ENCODE measurements around the gene FLOT1.
A peak's percentile ranks its signal among the peaks of the same experiment; 100 is the strongest.
"Not testable (repeated sequence)": the region's sequence is repeated elsewhere in the genome, so short reads cannot be mapped to it uniquely, and the experiment has no call there.

The FLOT1 gene

DNA sequence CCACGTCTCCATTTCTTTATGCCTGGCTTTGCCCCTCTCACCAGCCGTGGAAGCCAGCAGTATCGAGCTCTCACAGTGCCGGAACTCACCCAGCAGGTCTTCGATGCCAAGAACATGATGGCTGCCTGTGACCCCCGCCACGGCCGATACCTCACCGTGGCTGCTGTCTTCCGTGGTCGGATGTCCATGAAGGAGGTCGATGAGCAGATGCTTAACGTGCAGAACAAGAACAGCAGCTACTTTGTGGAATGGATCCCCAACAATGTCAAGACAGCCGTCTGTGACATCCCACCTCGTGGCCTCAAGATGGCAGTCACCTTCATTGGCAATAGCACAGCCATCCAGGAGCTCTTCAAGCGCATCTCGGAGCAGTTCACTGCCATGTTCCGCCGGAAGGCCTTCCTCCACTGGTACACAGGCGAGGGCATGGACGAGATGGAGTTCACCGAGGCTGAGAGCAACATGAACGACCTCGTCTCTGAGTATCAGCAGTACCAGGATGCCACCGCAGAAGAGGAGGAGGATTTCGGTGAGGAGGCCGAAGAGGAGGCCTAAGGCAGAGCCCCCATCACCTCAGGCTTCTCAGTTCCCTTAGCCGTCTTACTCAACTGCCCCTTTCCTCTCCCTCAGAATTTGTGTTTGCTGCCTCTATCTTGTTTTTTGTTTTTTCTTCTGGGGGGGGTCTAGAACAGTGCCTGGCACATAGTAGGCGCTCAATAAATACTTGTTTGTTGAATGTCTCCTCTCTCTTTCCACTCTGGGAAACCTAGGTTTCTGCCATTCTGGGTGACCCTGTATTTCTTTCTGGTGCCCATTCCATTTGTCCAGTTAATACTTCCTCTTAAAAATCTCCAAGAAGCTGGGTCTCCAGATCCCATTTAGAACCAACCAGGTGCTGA, 18.4 kb downstream of the FLOT1 start:
- H3K36me3 Mint-ChIP-seq: peaks cover 54% of the 10 kb centered on the region
- H3K4me1 Mint-ChIP-seq: peaks cover 45% of the 10 kb centered on the region
- ATAC-seq, H3K9me3 Mint-ChIP-seq, H3K27me3 Mint-ChIP-seq: not testable (repeated sequence)
- H3K4me3 Mint-ChIP-seq: peak overlapping the region; percentile 52
- H3K27ac Mint-ChIP-seq: peak overlapping the region; percentile 3

DNA sequence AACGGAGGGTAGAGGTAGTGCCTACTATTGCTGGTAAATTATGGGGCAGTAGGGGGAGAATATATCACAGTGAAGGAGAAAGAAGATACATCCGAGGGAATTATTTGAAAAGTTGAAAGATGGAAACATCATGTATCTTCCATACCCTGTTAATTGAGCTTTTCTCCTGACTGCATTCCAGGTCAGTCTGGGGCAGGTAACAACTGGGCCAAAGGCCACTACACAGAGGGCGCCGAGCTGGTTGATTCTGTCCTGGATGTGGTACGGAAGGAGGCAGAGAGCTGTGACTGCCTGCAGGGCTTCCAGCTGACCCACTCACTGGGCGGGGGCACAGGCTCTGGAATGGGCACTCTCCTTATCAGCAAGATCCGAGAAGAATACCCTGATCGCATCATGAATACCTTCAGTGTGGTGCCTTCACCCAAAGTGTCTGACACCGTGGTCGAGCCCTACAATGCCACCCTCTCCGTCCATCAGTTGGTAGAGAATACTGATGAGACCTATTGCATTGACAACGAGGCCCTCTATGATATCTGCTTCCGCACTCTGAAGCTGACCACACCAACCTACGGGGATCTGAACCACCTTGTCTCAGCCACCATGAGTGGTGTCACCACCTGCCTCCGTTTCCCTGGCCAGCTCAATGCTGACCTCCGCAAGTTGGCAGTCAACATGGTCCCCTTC, 19.2 kb downstream of the FLOT1 start:
- Mint-ChIP-seq H3K36me3 (peaks cover 54% of the 10 kb centered on the region), H3K4me1 (peaks cover 45% of the 10 kb centered on the region), H3K4me3 (peak overlapping the region; percentile 94), H3K27ac (peak overlapping the region; percentile 94)
- not testable (repeated sequence) for H3K9me3 Mint-ChIP-seq, H3K27me3 Mint-ChIP-seq, ATAC-seq

DNA sequence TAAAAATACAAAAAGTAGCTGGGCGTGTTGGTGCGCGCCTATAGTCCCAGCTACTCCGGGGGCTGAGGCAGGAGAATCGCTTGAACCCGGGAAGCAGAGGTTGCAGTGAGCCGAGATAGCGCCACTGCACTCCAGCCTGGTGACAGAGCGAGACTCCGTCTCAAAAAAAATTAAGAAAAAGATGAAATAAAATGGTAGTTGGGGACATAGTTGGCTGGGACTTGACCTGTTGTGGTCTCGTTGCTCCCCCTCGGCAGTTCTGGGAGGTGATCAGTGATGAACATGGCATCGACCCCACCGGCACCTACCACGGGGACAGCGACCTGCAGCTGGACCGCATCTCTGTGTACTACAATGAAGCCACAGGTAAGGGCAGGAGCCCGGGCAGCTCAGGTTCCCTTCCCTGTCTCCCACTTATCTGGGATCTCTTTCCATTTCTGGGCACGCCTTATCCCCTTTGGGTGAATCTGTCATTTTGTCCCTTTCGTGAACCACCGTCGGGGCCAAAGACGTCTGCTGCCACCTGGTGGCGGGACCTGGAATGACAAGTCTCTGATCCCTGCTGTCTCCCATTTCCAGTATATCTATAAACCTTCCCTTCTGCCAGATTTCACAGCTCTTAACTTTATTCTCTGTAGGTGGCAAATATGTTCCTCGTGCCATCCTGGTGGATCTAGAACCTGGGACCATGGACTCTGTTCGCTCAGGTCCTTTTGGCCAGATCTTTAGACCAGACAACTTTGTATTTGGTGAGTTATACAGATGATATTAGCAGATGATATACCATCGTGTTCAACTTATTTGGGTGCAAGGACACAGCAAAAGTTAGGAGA, 20.0 kb downstream of the FLOT1 start:
- Mint-ChIP-seq H3K4me1 (peaks cover 49% of the 10 kb centered on the region), H3K27me3 (no peaks in the 10 kb centered on the region), H3K27ac (peak overlapping the region; percentile 94), H3K4me3 (peak overlapping the region; percentile 94), H3K9me3 (no peaks in the 10 kb centered on the region), H3K36me3 (peaks cover 47% of the 10 kb centered on the region)
- ATAC-seq: no peak

DNA sequence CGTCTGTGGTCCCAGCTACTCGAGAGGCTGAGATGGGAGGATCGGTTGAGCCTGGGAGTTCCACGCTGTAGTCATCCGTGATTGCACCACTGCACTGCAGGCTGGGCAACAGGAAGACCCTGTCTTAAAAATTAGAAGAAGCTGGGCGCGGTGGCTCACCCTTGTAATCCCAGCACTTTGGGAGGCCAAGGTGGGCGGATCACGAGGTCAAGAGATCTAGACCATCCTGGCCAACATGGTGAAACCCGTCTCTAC, 20.5 kb downstream of the FLOT1 start:
- H3K27ac Mint-ChIP-seq: peak overlapping the region; percentile 94
- peaks cover 54% of the 10 kb centered on the region for H3K4me1 Mint-ChIP-seq

DNA sequence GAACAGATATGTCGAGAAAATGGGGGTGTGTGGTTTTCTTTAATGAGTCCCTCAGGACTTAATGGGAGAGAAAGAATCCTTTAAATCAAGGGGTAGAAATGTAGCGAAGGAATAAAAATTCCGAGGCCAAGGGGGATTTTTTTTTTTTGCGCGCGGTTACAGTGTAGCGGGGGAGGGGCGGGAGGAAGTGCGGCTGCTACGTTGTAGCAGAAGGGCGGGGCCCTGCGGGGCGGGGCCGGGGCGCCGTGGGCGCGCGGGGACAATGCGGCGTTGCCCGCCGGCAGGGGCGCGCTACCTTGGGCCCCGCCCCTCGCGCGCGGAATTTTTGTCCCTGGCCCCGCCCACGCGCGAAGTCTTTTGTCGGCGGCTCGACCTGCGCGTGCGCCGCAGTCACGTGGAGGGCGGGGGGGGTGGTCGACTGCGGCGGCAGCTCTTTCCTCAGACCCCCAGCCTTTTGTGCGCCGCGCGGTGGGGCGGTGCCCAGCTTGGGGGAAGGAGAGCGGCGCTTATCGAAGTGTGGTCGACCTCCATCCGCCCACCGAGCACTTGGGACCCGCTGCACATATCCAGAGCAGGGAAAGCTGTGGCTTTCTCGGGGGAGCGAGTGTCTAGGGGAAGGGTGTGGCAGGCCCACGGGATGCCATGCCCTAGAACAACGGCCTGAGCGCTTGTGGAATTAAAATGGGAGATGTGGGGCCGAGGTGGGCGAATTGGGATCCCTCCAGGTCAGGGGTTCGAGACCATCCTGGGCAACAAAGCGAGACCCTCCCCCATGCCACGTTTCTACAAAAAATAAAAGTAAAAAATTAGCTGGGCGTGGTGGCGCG, 21.1 kb downstream of the FLOT1 start:
- Mint-ChIP-seq H3K27ac (peak overlapping the region; percentile 94), H3K4me3 (peak overlapping the region; percentile 94)

More for the DNA sequence above, 20.5 kb downstream of the FLOT1 start:
- H3K27me3 Mint-ChIP-seq, ATAC-seq, H3K9me3 Mint-ChIP-seq: not testable (repeated sequence)
- peak overlapping the region; percentile 94 for H3K4me3 Mint-ChIP-seq
- peaks cover 43% of the 10 kb centered on the region for H3K36me3 Mint-ChIP-seq

DNA sequence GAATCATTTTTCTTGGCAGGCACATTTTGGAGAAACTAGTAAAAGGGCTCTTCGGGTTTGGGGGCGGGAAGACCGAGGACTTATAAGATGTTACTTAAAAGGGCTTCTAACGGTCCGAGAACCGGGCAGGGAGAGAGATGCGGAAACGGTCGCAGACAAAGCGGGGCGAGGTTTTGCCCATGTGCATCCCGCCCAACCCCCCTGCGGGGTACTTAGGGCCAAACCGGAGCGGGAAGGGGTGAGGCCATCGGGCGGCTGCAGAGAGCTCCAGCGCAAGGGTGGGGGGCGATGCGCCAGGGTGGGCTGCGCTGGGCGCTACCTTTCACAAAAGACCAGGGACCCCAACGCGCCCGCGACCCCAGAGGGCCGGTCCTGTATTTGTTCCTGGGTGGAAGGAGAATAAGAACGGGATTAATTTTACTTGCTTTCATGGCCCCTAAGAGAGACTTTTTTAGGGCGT, 21.7 kb downstream of the FLOT1 start:
- peak overlapping the region; percentile 94 for H3K27ac Mint-ChIP-seq
- H3K4me3 Mint-ChIP-seq: peak overlapping the region; percentile 94
- ATAC-seq: peak; percentile 22
- no peaks in the 10 kb centered on the region for H3K9me3 Mint-ChIP-seq
- H3K36me3 Mint-ChIP-seq: peaks cover 45% of the 10 kb centered on the region
- peaks cover 66% of the 10 kb centered on the region for H3K4me1 Mint-ChIP-seq
- no peaks in the 10 kb centered on the region for H3K27me3 Mint-ChIP-seq

More for the DNA sequence above, 21.1 kb downstream of the FLOT1 start:
- Mint-ChIP-seq H3K9me3 (no peaks in the 10 kb centered on the region), H3K4me1 (peaks cover 60% of the 10 kb centered on the region), H3K27me3 (no peaks in the 10 kb centered on the region), H3K36me3 (peaks cover 40% of the 10 kb centered on the region)
- peak; percentile 73 for ATAC-seq

DNA sequence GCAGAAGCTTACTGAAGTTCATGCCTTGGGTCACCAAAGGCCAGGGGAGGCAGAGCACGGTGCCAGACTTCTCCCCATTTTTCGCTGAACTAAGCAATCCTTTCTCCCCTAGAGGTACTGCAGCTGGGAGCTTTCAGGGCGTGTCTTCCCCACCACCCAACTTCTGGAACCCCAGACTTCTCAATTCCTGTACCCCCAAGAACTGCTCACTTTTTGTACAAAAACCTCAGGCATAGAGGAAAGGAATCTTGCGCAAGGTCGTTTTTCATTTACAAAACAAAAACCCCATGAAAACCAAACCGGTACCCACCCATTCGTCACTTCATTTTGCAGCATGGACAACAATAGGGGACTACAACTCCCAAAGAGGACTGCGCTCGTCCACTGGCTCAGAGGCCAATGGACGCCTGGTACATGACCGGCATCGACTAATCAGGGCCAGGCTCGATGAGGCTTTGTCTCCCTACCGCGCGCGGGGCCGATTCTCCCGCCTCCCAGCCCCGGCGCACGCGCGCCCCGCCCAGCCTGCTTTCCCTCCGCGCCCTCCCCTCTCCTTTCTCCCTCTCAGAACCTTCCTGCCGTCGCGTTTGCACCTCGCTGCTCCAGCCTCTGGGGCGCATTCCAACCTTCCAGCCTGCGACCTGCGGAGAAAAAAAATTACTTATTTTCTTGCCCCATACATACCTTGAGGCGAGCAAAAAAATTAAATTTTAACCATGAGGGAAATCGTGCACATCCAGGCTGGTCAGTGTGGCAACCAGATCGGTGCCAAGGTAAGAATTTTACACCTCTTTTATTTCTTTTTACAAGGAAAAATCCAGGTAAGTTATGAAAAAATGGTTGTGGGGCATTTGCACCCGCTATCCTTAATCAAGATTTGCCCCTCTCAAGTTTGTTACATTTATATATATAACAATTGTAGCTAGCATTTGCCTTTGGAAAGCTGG, 22.4 kb downstream of the FLOT1 start, which contains the start of gene TUBB:
Gene TUBB, plus strand, starts transcription at position 562 of the 947 bp plus-strand sequence. Its CDS starts 155 bp downstream, at position 717.
- peaks cover 70% of the 10 kb centered on the region for H3K4me1 Mint-ChIP-seq
- peak within 1 kb of the TSS; percentile 94 for H3K4me3 Mint-ChIP-seq
- peaks cover 44% of the 10 kb centered on the region for H3K36me3 Mint-ChIP-seq

DNA sequence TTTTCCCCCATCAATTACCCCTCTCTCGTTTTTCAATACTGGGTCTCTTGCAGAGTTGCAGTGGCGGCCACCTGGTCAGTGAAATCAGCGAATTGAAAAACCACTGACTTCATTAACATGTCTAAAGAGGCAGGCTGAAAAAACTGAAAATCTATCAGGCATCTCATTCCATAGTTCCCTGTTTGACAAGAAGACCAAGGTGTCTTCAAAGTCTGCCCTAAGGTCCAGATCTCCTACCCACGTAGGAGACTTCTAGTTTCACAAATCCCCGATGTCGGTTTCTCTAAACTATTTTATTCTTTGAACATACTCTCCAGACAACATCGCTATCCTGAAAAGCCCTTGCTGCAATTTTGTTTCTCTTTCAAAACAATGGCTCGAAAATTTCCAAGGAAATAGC, 23.1 kb downstream of the FLOT1 start:
- Mint-ChIP-seq H3K4me3 (peak overlapping the region; percentile 94), H3K27me3 (no peaks in the 10 kb centered on the region), H3K4me1 (peaks cover 69% of the 10 kb centered on the region), H3K9me3 (no peaks in the 10 kb centered on the region), H3K36me3 (peaks cover 45% of the 10 kb centered on the region), H3K27ac (peak overlapping the region; percentile 94)
- ATAC-seq: no peak

More for the DNA sequence above, 22.4 kb downstream of the FLOT1 start, which contains the start of gene TUBB:
- ATAC-seq: peak; percentile 82
- H3K9me3 Mint-ChIP-seq: no peaks in the 10 kb centered on the region
- peak within 1 kb of the TSS; percentile 94 for H3K27ac Mint-ChIP-seq
- no peaks in the 10 kb centered on the region for H3K27me3 Mint-ChIP-seq

DNA sequence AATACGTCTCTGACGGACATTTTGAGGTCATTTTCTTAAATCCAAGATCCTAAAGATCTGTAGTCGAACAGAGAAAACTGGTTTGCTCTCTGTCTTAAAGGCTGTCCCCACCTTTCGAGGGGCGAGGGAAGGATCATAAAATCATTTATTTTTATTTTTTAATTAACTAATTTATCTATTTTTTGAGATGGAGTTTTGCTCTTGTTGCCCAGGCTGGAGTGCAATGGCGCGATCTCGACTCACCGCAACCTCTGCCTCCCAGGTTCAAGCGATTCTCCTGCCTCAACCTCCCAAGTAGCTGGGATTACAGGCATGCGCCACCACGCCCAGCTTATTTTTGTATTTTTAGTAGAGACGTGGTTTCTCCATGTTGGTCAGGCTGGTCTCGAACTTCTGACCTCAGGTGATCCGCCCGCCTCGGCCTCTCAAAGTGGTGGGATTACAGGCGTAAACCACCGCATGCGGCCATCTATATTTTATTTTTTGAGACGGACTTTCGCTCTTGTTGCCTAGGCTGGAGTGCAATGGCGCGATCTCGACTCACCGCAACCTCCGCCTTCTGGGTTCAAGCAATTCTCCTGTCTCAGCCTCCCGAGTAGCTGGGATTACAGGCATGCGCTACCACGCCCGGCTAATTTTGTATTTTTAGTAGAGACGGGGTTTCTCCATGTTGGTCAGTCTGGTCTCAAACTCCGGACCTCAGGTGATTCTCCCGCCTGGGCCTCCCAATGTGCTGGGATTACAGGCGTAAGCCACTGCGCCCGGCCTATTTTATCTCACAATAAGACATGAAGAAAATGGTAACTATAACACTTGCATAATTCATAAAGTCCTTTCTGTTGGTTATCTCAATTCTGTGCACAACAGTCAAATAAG, 24.4 kb downstream of the FLOT1 start:
- ATAC-seq, H3K27me3 Mint-ChIP-seq, H3K9me3 Mint-ChIP-seq: not testable (repeated sequence)
- Mint-ChIP-seq H3K4me1 (peaks cover 62% of the 10 kb centered on the region), H3K27ac (peak overlapping the region; percentile 99), H3K4me3 (peak overlapping the region; percentile 97), H3K36me3 (peaks cover 41% of the 10 kb centered on the region)

DNA sequence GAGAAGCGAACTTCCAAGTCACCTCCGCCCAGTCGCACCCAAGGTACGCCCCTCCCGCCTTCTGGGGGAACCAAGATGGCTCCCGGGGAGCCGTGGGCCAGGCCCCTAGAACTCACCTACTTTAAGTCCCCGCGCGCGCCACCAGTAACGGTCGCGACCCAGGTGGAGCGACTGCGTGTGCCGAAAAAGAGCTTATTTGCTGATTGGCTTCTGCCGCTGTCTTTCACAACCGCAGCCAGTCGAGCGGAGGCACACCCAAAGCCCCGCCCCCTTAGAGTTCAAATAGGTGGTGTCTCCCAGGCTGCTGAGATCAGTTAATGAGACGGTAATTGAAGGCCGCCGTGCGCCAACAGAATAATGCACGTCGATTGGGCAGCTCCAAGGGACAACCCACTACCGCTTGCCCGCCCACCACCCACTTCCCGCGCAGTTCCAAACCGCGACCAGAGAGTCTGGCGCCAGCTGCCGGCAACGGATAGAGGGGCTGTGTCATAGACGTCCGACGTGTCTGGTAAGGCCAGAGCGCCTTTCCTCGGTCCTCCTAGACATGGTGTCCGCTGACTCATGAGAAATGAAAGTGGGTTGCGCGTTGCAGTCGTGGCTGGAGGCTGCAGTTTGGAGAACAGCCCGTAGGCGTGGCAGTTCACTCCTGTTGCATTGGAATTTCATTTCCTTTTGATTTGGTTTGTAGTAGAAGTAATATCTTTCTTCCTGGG, 25.2 kb downstream of the FLOT1 start, which contains the start of gene MDC1:
Gene MDC1, minus strand, starts transcription at position 153 of the 716 bp plus-strand sequence. CDS start 2,106 bp downstream, outside the sequence.
- Mint-ChIP-seq H3K27me3 (no peaks in the 10 kb centered on the region), H3K9me3 (no peaks in the 10 kb centered on the region)

DNA sequence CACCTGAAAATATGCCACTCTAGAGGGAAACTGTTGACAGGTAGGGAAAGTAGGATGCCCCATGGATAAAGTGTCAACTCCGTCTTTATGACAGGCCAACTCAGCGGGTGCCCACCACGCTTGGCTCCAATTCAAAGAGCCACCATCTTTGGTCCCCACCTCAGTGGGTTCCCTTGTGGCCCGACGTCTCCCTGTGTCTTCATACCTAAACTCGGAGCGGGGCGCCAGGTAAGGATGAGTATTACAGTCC, 25.7 kb downstream of the FLOT1 start:
- Mint-ChIP-seq H3K27me3 (no peaks in the 10 kb centered on the region), H3K9me3 (no peaks in the 10 kb centered on the region), H3K4me1 (peaks cover 62% of the 10 kb centered on the region), H3K36me3 (peaks cover 41% of the 10 kb centered on the region), H3K27ac (peak overlapping the region; percentile 99), H3K4me3 (peak overlapping the region; percentile 97)
- no peak for ATAC-seq

More for the DNA sequence above, 25.2 kb downstream of the FLOT1 start, which contains the start of gene MDC1:
- H3K4me3 Mint-ChIP-seq: peak within 1 kb of the TSS; percentile 97
- ATAC-seq: peak; percentile 89
- H3K36me3 Mint-ChIP-seq: peaks cover 41% of the 10 kb centered on the region
- peak within 1 kb of the TSS; percentile 99 for H3K27ac Mint-ChIP-seq
- peaks cover 62% of the 10 kb centered on the region for H3K4me1 Mint-ChIP-seq

DNA sequence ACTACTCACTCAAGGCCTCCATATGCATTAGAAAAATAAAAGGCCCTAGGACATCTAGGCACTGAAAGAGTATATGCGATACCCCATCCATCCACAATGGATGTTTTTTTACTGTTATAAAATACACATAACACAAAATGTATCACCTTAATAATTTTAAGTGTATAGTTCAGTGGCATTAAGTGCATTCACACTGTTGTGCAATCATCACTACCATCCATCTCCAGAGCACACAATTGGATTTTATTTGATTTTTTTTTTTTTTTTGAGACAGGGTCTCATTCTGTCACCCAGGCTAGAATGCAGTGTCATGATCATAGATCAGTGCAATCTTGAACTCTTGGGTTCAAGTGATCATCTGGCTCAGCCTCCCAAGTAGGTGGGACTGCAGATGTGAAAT, 28.2 kb downstream of the FLOT1 start:
- peaks cover 57% of the 10 kb centered on the region for H3K4me1 Mint-ChIP-seq
- peaks cover 55% of the 10 kb centered on the region for H3K36me3 Mint-ChIP-seq
- no peaks in the 10 kb centered on the region for H3K27me3 Mint-ChIP-seq
- no peak for ATAC-seq
- H3K27ac Mint-ChIP-seq: no peak overlapping the region
- no peak overlapping the region for H3K4me3 Mint-ChIP-seq
- no peaks in the 10 kb centered on the region for H3K9me3 Mint-ChIP-seq

Measured in stimulated activated memory B cell treated with anti-CD40 and anti-IgM and Interleukin-4, amounts not matched to agents 10 μg/mL and 1 μg/mL and 100 μg/mL, for 72 hours (primary cell).